ENCODE measurements around the gene PTGFRN. TPM values are rescaled to one million over a fixed set of nuclear protein-coding genes. Genes with fewer than 3 reads are reported as not detected.

The PTGFRN gene
- total and polyA plus RNA-seq, 2 of the 8 experiments (the other 6 are each of a cell fraction or from before 2014, with no cell fraction given), result 13.0 to 32.6 TPM

DNA sequence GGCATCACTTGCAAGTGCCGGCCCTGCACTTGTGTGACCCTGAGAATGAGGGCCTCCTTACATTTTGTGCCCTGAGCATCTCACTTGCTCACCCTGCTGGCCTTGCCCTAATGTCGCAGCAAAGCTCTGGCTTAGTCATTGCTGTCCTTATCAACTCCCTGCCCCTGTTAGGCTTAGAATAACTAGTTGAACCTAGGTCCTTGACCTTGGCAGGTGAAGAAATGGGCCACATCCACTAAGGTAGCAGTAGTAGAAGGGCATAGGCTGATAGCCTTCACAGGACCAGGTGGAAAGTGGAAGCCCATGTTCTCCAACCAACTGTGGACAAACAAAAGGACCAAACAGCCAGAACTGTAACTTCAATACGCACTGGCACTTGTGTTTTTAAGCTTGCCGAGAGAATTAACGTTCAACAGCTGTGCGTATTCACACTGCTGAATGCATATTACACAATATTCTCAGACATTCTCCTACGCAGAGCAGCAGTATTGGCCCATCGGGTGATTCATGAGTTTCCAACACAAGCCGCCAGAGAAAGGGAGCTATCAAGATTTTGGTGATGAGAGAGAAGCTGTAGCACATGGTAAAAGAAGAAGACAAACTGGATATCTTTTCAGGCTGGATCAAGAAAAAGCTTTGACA is 27.7 kb upstream of the PTGFRN start:
- POLR2A ChIA-PET (ENCODE audit: partially characterized antibody), result interaction anchor here (1.3 kb wide), 1 partner anchor 49 kb away, joined by 3 read pairs; no protein-coding TSS in a partner anchor
- FAIRE-seq, result peak; percentile 50
- 84% methylated on average over 9 of the region's 9 CpGs; no CpG with 5 or more reads in 1 of the 2 experiments for WGBS, 2 experiments (ENCODE audit: extremely low coverage in 1 of 2, insufficient coverage in 1 of 2, insufficient read length in 1 of 2, insufficient replicate concordance in 2 of 2, low coverage in 1 of 2, low lambda C conversion rate in 2 of 2, missing lambda C conversion rate in 1 of 2)

More for the DNA sequence above, 27.7 kb upstream of the PTGFRN start:
- H3K4ac ChIP-seq (replicated peaks; ENCODE audit: insufficient read length, low read depth, low read length), result no peak overlapping the region
- H3K56ac ChIP-seq (replicated peaks; ENCODE audit: insufficient read length, low read depth, low read length), result no peak overlapping the region
- no peak overlapping the region for H2BK12ac ChIP-seq (ENCODE audit: low read depth, low read length)
- no peaks in the 10 kb centered on the region; the same call in 1 of the 2 replicates for H3K23me2 ChIP-seq (ENCODE audit: low read depth, low read length)
- H2BK20ac ChIP-seq (ENCODE audit: low read length), result no peak overlapping the region
- H3K14ac ChIP-seq (ENCODE audit: insufficient read length), result no peak overlapping the region
- H3K4me3 ChIP-seq (ENCODE audit: extremely low read depth in 1 of 4, insufficient read depth in 2 of 4, low read depth in 3 of 4, low read length in 4 of 4), result no peak overlapping the region
- H4K91ac ChIP-seq (replicated peaks; ENCODE audit: insufficient read length, low read length), result no peak overlapping the region
- H3K79me2 ChIP-seq (ENCODE audit: control insufficient read depth in 1 of 2, insufficient read depth in 2 of 2, low read length in 2 of 2), result no peaks in the 10 kb centered on the region
- no peak overlapping the region for H4K8ac ChIP-seq (ENCODE audit: extremely low read depth, insufficient read depth, low read length)
- H3K18ac ChIP-seq (ENCODE audit: extremely low read depth, low read length), result no peak overlapping the region
- DNase-seq (ENCODE audit: low read depth in 1 of 2, low spot score in 2 of 2), result peak in 1 of 2 experiments; percentile 54
- CTCF ChIA-PET (ENCODE audit: partially characterized antibody), result interaction anchor here (0.6 to 7.5 kb wide), 44 partner anchors 9 to 506 kb away, joined by 3 to 79 read pairs (median 4); partner anchors contain the start of gene PTGFRN
- H4K20me1 ChIP-seq (replicated peaks in 1 of 2; ENCODE audit: control insufficient read depth in 1 of 2, insufficient read depth in 2 of 2, low read length in 2 of 2), result no peaks in the 10 kb centered on the region
- H2BK120ac ChIP-seq (replicated peaks; ENCODE audit: low read depth, low read length), result no peak overlapping the region
- H3K9ac ChIP-seq (replicated peaks in 1 of 4; ENCODE audit: extremely low read depth in 1 of 4, low read depth in 3 of 4, low read length in 3 of 4), result no peak overlapping the region
- H3K27ac ChIP-seq (ENCODE audit: low read depth, low read length), result peak overlapping the region; percentile 26; the same call in 1 of the 2 replicates
- no peak overlapping the region for H4K5ac ChIP-seq (ENCODE audit: insufficient read length, low read depth, low read length)
- H2AFZ ChIP-seq (ENCODE audit: low read length), result peak overlapping the region; percentile 2; the same call in 1 of the 2 replicates
- H3K27me3 ChIP-seq (replicated peaks in 1 of 4; ENCODE audit: control insufficient read depth in 3 of 4, extremely low read depth in 1 of 4, insufficient read depth in 3 of 4, low read length in 3 of 4), result no peaks in the 10 kb centered on the region
- no peaks in the 10 kb centered on the region for H3K79me1 ChIP-seq (ENCODE audit: low read depth, low read length)
- H2BK5ac ChIP-seq (ENCODE audit: low read depth, low read length), result no peak overlapping the region
- H3K23ac ChIP-seq (ENCODE audit: insufficient read length), result no peak overlapping the region
- H3K4me2 ChIP-seq (ENCODE audit: insufficient read depth in 1 of 2, low read depth in 2 of 2, low read length in 2 of 2), result no peak overlapping the region
- H3K36me3 ChIP-seq (ENCODE audit: control insufficient read depth in 2 of 4, insufficient read depth in 4 of 4, low read length in 3 of 4), result no peaks in the 10 kb centered on the region
- H2BK15ac ChIP-seq (ENCODE audit: low read length), result no peak overlapping the region
- H3K9me3 ChIP-seq (ENCODE audit: insufficient read depth in 2 of 2, low read depth in 1 of 2, low read length in 1 of 2), result no peaks in the 10 kb centered on the region
- TF ChIP-seq, protein P1, sequence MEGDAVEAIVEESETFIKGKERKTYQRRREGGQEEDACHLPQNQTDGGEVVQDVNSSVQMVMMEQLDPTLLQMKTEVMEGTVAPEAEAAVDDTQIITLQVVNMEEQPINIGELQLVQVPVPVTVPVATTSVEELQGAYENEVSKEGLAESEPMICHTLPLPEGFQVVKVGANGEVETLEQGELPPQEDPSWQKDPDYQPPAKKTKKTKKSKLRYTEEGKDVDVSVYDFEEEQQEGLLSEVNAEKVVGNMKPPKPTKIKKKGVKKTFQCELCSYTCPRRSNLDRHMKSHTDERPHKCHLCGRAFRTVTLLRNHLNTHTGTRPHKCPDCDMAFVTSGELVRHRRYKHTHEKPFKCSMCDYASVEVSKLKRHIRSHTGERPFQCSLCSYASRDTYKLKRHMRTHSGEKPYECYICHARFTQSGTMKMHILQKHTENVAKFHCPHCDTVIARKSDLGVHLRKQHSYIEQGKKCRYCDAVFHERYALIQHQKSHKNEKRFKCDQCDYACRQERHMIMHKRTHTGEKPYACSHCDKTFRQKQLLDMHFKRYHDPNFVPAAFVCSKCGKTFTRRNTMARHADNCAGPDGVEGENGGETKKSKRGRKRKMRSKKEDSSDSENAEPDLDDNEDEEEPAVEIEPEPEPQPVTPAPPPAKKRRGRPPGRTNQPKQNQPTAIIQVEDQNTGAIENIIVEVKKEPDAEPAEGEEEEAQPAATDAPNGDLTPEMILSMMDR (IDR thresholded peaks at IDR 0.05; ENCODE audit: control extremely low read depth in 1 of 3, insufficient read depth in 1 of 3, low read depth in 1 of 3, low read length in 3 of 3), result peak; percentile 76 to 91 (median 79)
- no peak for TF ChIP-seq SP2 (IDR thresholded peaks at IDR 0.05; ENCODE audit: low read length)
- TF ChIP-seq TEAD4 (IDR thresholded peaks at IDR 0.05; ENCODE audit: low read depth, low read length), result no peak
- no peak for TF ChIP-seq SIX5 (IDR thresholded peaks at IDR 0.05; ENCODE audit: low read depth, low read length)
- TF ChIP-seq HDAC6 (IDR thresholded peaks at IDR 0.05; ENCODE audit: low read depth, low read length), result no peak
- no peak for TF ChIP-seq RNF2 (IDR thresholded peaks at IDR 0.05; ENCODE audit: borderline replicate concordance, low read depth, low read length, missing control alignments, poor library complexity, severe bottlenecking)
- no peak for TF ChIP-seq CHD2 (IDR thresholded peaks at IDR 0.05; ENCODE audit: low read length)
- TF ChIP-seq RAD21 (IDR thresholded peaks at IDR 0.05 in 1 of 2, conservative IDR thresholded peaks at IDR 0.05 in 1 of 2; ENCODE audit: low read depth in 2 of 2, low read length in 2 of 2), result peak; percentile 84 to 91
- no peak for TF ChIP-seq KDM1A (IDR thresholded peaks at IDR 0.05; ENCODE audit: borderline replicate concordance, low read length)
- peaks cover 4 to 20% (median 19%) of the 10 kb centered on the region in 4 experiments for H3K4me1 ChIP-seq (replicated peaks in 1 of 4; ENCODE audit: control insufficient read depth in 3 of 4, insufficient read depth in 4 of 4, low read length in 3 of 4)
- H2AK5ac ChIP-seq (ENCODE audit: low read depth, low read length), result no peak overlapping the region

All from H1 (cell line).